HG03354 (cell line): ENCODE data around the gene DCAF8L2.
"Not testable (repeated sequence)": the region's sequence is repeated elsewhere in the genome, so short reads cannot be mapped to it uniquely, and the experiment has no call there.

Experiments
- ATAC-seq: cut with Tn5 transposase; IDR thresholded peaks from one replicate; pipeline ENCODE4 v1.9.1; 2021; ENCODE audit warnings: mild to moderate bottlenecking; ENCODE audit not compliant: unreplicated experiment, poor library complexity, severe bottlenecking

The DCAF8L2 gene

DNA sequence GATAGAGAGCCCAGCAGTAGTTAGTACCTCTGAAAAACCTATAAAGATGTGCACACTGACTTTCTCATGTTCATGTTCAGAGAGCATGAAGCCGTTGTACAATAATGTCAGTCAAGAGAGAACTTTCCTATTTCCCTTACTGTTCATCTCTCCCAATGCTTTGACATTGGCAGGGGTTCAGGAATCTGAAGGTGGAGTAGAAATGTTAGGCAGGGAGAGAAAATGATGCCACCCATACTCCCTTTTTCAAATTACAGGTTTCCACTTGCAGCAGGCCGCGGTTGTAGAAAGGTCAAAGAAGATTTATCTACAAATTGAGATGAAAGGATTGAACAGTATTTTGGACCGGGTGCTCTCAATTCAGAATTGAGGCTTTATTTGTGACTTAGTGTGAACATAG lies 84.3 kb downstream of the DCAF8L2 start:
- ATAC-seq = no peak

DNA sequence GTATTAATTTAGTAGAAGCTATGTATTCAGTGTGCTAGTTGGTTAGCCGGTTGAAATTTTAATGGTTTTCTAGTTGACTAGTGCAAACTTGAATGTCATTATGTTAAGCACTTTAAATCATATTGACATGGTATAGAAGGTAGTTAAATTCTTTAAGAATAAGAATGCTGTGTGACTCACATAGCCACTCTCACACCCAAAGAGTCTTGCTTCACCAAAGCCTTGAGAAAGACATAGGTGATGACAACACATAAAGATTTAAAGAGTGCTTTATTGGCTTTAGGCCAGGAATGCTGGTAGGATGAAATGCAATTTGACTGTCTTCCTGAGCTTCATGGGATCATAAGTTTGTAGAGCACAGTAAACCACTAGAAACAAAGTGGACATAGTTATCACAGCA lies 85.3 kb downstream of the DCAF8L2 start:
- ATAC-seq = no peak

DNA sequence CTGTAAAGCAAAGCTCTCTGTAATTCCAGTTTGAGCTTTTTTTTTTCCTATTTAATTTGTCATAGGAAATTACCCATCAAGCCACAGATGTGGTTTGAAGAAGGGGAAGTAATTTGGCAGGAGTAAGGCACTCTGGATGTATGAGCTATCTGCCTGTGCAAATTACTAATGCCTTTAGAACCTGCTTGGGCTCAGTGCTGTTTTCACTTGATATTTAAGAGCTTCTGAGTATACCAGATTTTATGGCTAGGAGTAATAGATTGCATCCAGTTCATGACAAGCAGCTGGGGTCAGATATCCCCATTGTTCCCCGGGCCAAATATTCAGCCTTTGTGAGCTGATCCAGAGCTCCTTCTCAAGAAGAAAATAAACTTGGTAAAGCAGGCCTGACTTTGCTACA lies 89.1 kb downstream of the DCAF8L2 start:
- no peak for ATAC-seq

DNA sequence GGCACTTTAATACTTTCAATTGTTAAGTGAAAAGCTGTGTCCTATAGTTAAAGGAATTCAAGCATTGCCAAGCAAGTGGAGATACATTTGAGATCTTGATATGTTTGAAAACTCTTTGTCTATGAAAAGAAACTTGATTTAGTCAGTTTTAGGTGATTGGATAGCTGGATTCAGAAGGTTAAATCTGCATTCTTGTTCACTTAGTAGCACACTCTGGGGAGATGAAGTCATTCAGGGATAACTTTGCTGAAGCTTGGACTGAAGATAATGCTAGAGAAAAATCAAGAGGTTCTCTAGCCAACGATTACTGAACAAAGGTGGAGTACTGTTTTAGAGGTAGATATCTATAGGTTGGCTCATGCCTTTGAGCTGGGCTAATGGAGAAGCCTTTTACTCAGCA lies 90.6 kb downstream of the DCAF8L2 start:
- ATAC-seq = no peak

DNA sequence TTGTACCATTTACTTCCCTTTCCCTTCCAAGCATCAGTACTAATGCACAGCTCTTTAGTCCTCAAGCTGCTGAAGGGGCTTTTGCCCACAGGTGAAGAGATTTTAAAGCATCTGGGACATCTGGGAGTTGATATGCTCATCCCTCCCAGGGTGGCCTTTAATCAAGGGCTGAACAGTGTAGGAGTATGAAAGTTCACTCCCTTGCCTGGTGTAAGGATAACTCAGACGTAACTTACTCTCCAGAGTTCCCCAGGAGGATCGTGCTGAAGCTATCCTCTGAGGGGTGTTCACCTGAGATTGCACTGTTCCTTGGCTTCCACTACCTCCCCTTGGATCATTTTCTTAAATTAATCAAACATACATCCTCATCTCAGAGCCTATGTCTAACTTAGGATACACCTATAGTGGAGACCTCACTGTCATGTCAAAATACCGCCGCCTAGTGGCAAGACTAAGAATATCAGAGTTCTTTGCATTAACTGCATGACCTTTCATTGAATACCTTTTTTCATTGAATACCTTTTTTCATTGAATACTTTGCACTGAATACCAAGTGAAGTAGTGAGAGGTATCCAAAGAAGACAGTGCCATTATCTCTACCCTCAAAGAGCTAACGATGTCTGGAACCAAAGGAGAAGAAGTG lies 93.5 kb downstream of the DCAF8L2 start:
- peak; percentile 84 for ATAC-seq

DNA sequence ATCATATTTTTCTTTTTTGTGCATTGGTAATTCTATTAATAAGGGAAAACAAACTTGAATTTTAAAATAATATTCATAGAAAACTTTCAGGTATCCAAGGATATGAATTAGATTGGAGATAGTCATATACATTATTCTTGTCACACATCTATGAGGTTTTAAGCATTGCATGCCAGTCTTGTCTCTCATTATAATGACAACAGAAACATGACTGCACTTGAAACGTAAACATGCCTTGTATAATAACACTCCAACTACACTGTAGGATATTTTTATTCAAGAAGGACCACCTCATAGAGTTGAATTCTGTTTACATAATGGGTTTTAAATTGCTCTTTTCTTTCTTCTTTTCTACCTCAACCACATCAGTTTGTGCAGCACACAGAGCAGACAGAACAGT lies 104.5 kb downstream of the DCAF8L2 start:
- ATAC-seq = no peak

DNA sequence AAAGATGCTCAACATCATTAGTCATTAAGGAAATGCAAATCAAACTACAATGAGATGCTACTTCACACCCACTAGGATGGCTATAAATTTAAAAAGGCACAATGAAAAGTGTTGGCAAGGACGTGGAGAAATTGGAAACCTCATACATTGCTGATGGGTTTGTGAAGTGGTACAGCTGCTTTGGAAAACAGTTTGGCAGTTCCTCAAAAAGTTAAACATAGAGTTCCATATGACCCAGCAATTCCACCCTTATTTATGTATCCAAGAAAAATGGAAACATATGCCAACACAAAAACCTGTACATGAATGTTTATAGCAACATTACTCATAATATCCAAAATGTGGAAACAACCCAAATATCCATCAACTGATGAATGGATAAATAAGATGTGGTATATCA lies 116.4 kb downstream of the DCAF8L2 start:
- no peak for ATAC-seq

DNA sequence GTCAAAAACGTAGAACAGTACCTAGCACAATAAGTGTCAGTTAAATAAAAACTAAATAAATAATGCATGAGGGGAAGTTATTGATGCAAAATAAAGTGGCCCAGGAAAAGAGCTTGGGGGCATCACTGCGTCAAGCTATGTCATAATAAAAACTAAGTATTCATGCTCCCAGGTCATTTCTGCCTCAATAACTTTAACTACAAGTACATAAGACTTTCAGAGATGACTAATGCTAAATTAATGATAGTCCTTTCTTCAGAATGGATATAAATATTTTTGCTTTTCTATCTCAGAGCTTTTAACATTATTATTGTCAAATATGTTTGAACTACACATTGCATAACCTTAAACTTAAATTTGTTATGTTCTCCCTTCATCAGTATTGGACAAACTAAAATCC lies 125.5 kb downstream of the DCAF8L2 start:
- no peak for ATAC-seq

DNA sequence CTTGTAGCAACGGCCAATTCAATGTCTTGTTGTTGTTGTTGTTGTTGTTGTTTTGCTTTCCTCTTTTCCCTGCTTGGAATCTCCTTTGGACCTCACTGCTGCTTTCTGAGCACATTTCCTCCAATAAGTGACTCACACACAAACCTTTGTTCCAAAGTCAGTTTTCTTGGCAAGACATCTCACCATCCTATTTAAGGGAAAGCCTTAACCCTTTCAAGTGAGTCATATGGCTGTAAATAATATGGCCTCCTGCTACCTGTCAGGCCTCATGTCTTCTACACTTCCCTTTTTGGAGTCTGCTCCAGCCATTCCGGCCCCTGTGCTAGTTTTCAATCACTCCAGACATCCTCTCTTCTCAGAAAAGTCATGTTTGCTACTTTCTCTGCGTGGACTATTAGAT lies 138.1 kb downstream of the DCAF8L2 start:
- no peak for ATAC-seq

DNA sequence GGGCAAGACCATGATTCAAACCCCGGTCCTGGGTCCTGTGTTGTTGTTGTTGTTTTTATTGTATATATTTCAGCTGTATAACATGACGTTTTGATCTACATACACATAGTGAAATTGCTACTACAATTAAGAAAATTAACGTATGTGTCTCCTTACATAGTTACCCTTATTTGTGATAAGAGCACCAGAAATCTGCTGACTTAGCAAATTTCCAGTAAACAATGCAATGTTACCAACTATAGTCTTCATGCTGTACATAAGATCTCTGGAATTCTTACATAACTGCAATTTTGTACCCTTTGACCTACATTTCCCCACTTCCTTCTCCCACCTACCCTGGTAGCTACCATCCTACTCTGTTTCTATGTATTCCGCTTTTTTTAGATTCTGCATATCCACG lies 141.8 kb downstream of the DCAF8L2 start:
- ATAC-seq = no peak

DNA sequence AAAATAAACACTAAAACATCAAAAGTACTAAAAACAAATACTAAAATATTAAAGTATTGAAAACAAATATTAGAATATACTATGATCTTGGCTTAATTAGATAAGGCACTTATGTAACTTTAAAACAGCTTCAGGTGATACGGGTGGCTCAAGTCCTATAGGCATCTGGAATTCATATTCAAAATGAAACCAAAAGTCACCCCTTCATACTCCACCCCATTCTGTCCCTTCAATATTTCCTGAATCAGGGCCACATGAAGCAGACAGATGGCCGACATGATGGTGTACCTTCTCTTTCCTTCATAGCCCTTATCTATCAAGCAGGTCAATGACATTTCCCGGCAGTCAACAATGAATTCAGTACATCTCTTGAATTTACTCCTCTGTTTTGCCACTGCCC lies 145.8 kb downstream of the DCAF8L2 start:
- no peak for ATAC-seq

DNA sequence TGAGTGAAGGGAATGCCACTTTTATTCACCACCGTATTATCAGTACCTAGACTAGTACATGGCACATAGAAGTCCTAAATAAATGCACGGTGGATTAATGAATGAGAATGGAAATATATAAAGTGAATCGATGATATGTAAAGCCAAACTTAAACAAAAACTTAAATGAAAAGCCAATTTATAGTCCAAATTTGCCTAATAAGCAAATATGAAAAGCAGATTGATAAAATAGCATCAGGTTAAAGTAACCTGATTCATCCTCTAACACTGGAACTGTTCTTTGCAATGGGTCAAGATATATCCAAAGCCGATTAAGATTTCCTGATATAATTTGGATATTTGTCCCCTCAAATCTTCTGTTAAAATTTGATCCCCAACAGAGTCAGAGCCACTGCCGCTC lies 150.8 kb downstream of the DCAF8L2 start:
- no peak for ATAC-seq

DNA sequence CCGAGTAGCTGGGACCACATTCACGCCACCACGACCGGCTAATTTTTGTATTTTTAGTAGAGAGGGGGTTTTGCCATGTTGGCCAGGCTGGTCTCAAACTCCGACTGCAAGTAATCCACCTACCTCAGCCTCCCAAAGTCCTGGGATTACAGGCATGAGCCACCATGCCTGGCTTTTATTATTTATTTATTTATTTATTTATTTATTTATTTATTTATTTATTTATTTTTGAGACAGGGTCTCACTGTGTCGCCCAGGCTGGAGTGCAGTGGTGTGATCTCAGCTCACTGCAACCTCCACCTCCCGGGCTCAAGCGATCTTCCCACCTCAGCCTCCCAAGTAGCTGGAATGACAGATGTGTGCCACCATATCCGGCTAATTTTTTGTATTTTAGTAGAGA lies 153.4 kb downstream of the DCAF8L2 start:
- not testable (repeated sequence) for ATAC-seq

DNA sequence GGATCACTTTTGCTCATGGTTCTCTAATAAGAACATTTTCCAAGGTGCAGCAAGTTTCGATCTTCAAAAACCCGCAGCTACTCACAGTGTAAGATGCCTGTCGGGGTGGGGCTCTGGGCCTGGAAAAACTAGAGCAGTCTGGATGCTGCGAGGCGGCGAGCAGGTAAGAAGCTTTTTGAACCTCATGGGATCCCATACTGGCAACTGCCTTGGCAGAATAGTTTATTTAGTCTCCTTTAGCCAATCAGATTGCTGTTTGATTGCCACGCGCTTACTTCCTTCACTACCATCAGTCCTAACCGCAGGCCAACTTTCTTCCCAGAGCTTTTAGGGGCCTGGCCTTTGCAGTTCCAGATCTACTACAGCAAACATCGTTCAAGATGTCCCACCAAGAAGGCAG lies 156.4 kb downstream of the DCAF8L2 start:
- ATAC-seq = no peak

DNA sequence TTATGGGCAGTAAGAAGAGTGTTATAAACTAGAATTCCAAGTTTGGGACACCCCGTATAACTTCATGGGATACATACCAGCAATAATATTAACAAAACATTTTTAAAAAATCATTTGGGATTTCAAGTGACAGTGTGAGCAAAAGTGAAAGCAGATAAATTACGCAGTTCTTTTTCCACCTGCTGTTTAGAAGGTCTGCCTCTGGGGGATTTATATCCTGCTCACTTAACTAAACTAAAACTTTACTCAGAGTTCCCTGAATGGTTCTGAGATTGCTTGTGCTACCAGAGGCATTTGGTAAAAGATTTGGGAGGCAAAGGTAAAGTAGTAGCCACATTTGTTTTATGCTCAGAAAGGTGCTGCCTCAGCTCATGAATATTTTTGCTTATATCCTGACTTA lies 160.2 kb downstream of the DCAF8L2 start:
- ATAC-seq = not testable (repeated sequence)

DNA sequence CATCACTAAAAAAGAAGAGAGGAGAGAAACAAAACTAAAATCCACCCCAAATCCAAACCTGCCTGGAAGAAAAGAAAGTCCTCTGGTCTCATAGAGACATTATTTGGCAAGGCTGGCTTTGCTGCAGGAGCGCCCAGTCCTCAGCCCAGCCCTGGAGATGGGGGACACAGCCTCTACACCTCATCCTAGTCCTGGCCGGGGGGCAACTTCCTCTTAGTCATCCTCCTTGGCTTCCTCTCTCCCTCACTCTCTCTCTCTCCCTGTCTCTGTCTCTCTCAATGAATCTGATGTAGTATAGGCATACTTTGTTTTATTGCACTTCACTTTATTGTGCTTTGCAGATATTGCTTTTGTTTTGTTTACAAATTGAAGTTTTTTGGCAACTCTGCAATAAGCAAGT lies 161.8 kb downstream of the DCAF8L2 start:
- no peak for ATAC-seq

DNA sequence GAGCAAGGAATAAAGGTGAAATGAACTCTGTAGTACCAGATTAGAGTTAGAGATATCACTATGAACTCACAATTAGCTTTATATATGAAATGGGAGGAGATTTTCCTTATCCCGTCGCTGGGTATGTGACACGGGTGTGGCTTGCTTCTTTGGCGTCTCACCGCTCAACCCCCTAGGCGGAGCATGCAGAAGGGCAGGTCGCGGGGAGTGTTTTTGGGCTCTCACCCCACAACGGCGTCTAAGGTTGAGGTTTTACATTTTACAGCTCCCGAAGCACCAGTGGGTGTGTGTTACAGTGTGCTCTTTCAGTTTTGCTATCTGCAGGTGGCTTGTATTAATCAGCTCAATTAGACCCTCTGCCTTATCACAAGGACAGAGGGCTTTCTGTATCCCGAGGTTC lies 175.6 kb downstream of the DCAF8L2 start:
- no peak for ATAC-seq

DNA sequence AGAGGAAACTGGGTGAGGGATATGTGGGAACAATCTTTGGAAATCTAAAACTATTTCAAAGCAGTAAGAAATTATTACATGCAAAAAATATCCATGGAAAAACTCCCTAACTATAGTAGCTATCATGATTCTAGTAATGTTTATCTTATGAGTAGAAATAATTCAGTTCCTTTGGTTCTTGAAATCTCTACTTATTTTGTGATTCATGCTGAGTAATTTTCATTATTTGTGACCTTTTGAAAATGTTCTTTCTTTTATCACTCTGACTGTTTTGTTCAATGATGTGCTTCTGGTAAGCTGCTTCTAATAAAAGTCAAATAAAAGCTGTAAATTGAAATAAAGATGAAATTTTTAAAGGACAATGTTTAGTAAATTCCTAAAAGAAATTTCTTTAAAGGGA lies 177.2 kb downstream of the DCAF8L2 start:
- ATAC-seq = no peak

DNA sequence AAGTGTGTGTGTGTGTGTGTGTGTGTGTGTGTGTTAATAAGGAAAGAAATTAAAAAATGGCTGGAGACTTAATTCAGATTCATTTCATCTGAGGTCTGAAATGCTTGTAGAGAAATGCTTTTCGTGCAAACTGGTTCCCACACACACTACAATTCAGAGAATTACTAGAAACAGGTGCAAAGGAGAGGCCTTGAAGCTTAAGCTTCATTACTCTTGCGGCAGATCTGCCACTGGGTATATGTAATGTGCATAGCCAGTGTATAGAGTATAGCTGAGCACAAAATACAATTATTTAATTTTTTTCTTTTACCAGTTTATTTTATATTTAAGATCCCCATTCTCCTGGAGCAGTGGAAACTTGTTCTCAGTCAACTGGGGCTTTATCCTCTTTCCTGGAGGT lies 185.8 kb downstream of the DCAF8L2 start:
- ATAC-seq = no peak

DNA sequence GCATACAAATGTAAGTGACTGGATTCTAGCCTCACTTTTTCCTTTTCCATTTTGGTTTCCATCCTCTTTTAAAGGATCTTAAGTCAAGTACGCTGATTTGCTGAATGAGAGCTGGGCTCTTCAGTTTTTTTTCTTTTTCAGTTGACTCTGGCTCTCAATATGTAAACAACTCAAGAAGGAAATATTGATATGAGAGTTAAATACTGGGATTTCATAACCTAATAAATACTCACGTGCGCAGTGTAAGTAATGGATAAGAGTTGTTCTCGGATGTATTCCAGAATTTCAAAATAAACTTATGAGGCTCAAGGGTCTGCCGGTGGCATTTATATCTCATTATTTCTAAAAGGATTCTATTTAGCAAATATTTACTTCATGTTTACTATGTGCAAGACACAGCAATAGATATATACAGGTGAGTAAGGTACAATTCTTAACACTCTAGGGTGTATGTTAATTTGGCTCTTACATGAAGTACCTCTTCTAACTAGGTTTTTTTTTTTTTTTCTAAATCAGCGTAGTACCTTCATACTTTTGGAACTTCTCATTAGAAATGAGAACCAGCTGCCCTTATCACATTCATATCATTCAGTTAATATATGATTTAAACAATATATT lies 206.6 kb downstream of the DCAF8L2 start:
- ATAC-seq = no peak

DNA sequence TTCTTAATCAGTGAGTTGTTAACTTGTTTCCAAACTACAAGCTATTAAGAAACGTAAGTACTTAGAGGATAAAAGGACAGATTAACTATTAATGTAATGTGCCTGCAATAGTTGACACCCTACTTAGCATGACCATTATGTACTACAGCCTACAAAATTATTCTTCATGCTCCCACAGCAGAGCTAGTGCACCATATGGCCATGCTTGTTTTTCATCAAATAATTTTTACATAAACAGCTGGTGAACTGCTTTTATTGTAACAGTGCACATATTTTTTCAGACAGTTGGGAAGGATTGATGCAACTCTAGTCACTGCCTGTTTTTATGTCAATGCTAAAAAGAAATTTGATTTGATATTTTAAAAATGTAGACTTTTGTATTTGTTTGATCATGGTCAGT lies 207.4 kb downstream of the DCAF8L2 start:
- ATAC-seq = no peak
